HTR-8/SVneo (cell line): ENCODE results near the gene TPRG1.

ENCODE experiments used
- DNase-seq: peaks from one replicate; pipeline ENCODE4 v3.0.0; 2011; ENCODE audit warnings: low spot score, mixed read lengths; ENCODE audit not compliant: insufficient read length
- FAIRE-seq: peaks from 2 replicates; lab custom pipeline; 2011; peaks lifted over from hg19 to GRCh38; lab: Jason Lieb, UNC

TPRG1 gene

GRCh38 chr3:189340680-189341460 is 169.1 kb downstream of the TPRG1 start:
- FAIRE-seq = no peak
- no peak for DNase-seq

- DNase-seq (no peak), FAIRE-seq (no peak)
Observed at GRCh38 chr3:189342811-189343210, 171.0 kb downstream of the TPRG1 start.

GRCh38 chr3:189344996-189345395 is 173.2 kb downstream of the TPRG1 start:
- FAIRE-seq = no peak
- DNase-seq = no peak

- no peak for FAIRE-seq
- no peak for DNase-seq
Observed at GRCh38 chr3:189349772-189350171, 178.0 kb downstream of the TPRG1 start.

GRCh38 chr3:189353318-189353965 is 181.7 kb downstream of the TPRG1 start:
- DNase-seq (no peak), FAIRE-seq (no peak)

- FAIRE-seq = no peak
- no peak for DNase-seq
Observed at GRCh38 chr3:189353988-189354889, 182.5 kb downstream of the TPRG1 start.

GRCh38 chr3:189355115-189355480 is 183.3 kb downstream of the TPRG1 start:
- FAIRE-seq = no peak
- no peak for DNase-seq

GRCh38 chr3:189355481-189356201 is 183.9 kb downstream of the TPRG1 start:
- DNase-seq (peak; percentile 60), FAIRE-seq (no peak)

GRCh38 chr3:189360291-189360690 is 188.5 kb downstream of the TPRG1 start:
- no peak for FAIRE-seq
- no peak for DNase-seq

- no peak for FAIRE-seq
- no peak for DNase-seq
Observed at GRCh38 chr3:189361103-189361835, 189.5 kb downstream of the TPRG1 start.

GRCh38 chr3:189363590-189364255 is 192.0 kb downstream of the TPRG1 start:
- FAIRE-seq = no peak
- DNase-seq = no peak

GRCh38 chr3:189365609-189366564 is 194.1 kb downstream of the TPRG1 start:
- no peak for FAIRE-seq
- no peak for DNase-seq

- DNase-seq = no peak
- no peak for FAIRE-seq
Observed at GRCh38 chr3:189368384-189368783, 196.6 kb downstream of the TPRG1 start.

- FAIRE-seq = no peak
- DNase-seq = no peak
Observed at GRCh38 chr3:189369636-189370035, 197.9 kb downstream of the TPRG1 start.

GRCh38 chr3:189372243-189372642 is 200.5 kb downstream of the TPRG1 start:
- FAIRE-seq (no peak), DNase-seq (no peak)
